T-helper 1 cell treated with Interleukin-12 subunit alpha and Interleukin-12 subunit beta and Interleukin-4 antibody, amounts not matched to agents 30 ng/mL and 1 ng/mL, for 36 hours (primary cell): Measurements from ENCODE around the gene NOTCH4. TPM values are rescaled to one million over a fixed set of nuclear protein-coding genes. Genes with fewer than 3 reads are reported as not detected.
"Not testable (repeated sequence)": the region's sequence is repeated elsewhere in the genome, so short reads cannot be mapped to it uniquely, and the experiment has no call there.

Source experiments
- intact Hi-C: fragments of 100-400 bp; cut with micrococcal nuclease; formaldehyde crosslinking; loops from one replicate; pipeline ENCODE4 v1.15.1; 2024
- total RNA-seq: library from RNA; stranded (reverse); gene quantifications from 2 replicates; pipeline ENCODE4 v1.2.3, GENCODE V29; 2022

NOTCH4 gene
- total RNA-seq, 1 donor from 2014 or later, result 0.25 TPM

- intact Hi-C loops, result loop anchor here (1.0 to 10.0 kb wide), 24 partner anchors 17 to 1550 kb away; partner anchors contain the start of genes ATP6V1G2, B3GALT4, BAG6 and BRD2
Observed at GRCh38 chr6:32194825-32195651, 28.8 kb downstream of the NOTCH4 start.

GRCh38 chr6:32194388-32194787 is 29.5 kb downstream of the NOTCH4 start:
- intact Hi-C loops, result loop anchor here (2.0 to 10.0 kb wide), 9 partner anchors 237 to 1550 kb away; partner anchors contain the start of genes B3GALT4, C6orf136, CLIC1 and EHMT2

DNA sequence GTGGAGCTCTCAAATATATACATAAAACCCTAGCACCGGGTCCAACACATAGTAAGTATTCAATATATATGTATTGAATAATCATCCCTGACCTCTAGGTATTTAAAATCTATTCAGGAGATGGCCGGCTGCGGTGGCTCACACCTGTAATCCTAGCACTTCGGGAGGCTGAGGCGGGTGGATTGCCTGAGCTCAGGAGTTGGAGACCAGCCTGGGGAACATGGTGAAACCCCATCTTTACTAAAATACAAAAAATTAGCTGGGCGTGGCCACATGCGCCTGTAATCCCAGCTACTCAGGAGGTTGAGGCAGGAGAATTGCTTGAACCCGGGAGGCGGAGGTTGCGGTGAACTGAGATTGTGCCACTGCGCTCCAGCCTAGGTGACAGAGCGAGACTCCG is 30.8 kb downstream of the NOTCH4 start:
- intact Hi-C loops, result loop anchor here (5.0 to 10.0 kb wide), 6 partner anchors 236 to 1548 kb away; partner anchors contain the start of genes B3GALT4, C6orf136, CLIC1 and EHMT2

GRCh38 chr6:32192608-32193039 is 31.2 kb downstream of the NOTCH4 start, which contains the start of gene GPSM3:
Gene GPSM3 (minus strand): TSS chr6:32192643. CDS start chr6:32192513, 130 bp downstream.
- intact Hi-C loops, result loop anchor here (1.0 to 10.0 kb wide), 7 partner anchors 73 to 1548 kb away; partner anchors contain the start of genes B3GALT4, C6orf136, CLIC1 and EHMT2

DNA sequence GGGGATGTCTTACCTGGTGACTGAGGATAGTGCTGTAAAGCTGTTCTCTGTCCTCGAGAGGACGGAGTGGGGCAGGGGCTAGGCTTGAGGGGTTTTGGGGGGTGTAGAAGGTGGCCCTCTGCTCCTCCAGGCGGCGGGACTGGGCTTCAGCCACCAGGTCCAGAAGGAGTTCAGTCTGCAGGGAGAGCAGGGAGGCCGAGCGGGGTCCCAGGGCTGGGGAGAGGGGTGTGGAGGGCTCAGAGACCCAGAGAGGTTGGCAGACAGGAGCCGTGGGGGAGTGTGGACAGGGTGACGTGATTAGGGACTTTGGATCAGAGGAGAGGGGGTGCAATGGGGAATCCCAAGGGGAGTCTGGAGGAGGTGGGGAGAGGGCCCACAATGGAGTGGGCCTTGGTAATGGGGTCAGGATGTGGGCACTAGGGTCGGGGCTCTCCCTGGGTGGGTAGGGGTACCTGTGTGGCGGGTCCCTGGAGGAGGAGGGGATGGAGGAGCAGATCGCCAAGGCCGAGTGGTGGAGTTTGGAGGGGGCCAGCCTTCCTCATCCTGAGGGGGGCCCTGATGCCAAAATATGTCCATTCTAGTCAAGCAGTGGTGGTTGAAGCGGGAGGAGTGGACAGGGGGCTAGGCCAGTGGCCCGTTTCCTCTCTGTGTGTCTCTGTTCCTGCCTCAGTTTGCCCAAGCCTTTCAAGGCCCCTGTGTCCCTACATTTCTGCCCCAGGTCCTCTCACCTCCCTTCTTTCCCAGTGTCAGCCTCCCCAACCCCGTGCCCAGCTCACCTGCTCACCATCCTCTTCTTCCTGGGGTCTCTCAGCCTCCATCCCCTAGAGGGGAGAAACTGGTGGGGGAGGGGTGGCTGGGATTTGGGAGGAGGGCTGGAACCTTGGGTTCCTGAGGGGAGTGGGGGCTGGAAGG is 31.9 kb downstream of the NOTCH4 start:
- intact Hi-C loops, result loop anchor here (1.0 to 10.0 kb wide), 7 partner anchors 73 to 1547 kb away; partner anchors contain the start of genes B3GALT4, C6orf136, CLIC1 and EHMT2

DNA sequence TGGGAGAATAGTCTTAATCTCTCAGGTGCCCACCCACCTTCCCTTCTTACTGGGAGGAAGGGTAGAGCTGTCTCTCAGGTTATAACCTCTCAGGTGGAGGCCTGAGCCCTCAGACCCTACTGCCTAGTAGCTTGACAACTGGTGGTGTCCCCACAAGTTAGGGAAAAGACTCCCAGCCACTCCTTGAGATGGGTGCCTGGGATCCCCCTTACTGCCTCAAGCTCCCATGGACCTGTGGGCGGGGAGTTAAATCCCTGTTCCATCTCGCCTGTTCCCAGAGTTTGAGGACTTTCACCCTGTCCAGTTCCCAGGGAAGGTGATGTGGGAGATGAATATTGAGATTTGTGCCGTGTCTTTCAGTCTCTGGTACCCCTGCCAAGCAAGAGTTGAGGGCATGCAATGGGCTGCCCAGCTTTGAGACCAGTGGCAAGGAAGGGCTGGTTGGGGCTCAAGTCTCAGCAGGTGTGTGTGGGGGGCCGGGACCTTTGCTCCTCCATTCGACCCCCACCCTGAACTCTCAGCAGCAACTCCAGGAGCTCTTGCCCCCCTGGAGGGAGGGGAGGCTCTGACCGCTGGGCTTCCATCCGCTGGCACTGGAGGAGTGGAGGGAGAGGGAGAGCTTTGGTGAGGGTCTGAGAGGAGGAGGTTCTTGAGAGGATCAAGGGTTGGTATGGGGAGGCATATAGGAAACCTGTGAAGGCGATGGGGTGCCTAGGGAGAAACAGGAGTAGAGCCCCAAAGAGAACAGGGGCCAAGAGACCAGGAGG is 32.8 kb downstream of the NOTCH4 start:
- intact Hi-C loops, result loop anchor here (1.0 to 10.0 kb wide), 8 partner anchors 13 to 1546 kb away; partner anchors contain the start of genes B3GALT4, C6orf136, CLIC1 and EHMT2

DNA sequence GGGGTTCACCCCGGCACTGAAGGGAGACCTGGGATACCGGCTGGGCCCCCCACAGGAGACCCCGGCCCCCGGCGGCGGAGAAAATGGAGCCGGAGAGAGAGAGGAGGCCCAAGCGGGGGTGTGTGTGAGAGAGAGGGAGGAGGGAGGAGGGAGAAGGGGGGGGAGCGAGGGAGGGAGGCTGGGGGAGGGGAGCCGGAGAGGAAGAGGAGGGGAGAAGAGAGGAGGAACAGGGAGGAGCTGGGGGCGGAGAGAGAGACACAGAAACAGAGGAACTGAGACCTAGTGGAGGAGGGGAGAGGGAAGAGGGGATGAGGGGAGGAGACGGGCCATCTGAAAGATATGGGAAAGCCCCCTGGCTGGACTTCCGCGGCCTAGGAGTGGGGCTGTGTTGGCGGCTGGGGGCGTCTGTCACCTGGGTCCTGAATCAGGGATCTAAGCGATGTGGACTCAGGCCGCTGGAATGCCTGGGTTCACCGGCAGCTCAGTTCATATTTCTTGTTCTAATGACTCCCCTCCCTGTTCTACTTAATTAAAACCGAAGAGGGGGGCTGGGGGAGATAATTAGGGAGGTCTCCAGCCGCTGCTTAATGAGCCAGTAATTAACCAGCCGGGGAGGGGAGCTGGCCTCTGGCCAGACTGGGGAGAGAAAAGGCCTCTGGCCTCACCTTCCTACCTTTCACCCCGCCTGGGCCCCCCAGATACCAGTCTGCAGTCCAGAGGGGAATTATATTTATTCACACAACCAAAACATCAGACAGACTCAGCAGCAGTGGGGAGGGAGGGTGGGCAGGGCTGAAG is 33.6 kb downstream of the NOTCH4 start, which contains the start of gene PBX2:
TSS of gene PBX2 (minus strand) at position 149 of the 798 bp plus-strand sequence. CDS start 287 bp downstream, outside the sequence.
- intact Hi-C loops, result loop anchor here (1.0 to 10.0 kb wide), 8 partner anchors 12 to 1545 kb away; partner anchors contain the start of genes B3GALT4, C6orf136, CLIC1 and EHMT2

- intact Hi-C loops, result loop anchor here (1.0 to 10.0 kb wide), 8 partner anchors 11 to 1545 kb away; partner anchors contain the start of genes B3GALT4, C6orf136, CLIC1 and EHMT2
Observed at GRCh38 chr6:32189742-32190053, 34.2 kb downstream of the NOTCH4 start.

DNA sequence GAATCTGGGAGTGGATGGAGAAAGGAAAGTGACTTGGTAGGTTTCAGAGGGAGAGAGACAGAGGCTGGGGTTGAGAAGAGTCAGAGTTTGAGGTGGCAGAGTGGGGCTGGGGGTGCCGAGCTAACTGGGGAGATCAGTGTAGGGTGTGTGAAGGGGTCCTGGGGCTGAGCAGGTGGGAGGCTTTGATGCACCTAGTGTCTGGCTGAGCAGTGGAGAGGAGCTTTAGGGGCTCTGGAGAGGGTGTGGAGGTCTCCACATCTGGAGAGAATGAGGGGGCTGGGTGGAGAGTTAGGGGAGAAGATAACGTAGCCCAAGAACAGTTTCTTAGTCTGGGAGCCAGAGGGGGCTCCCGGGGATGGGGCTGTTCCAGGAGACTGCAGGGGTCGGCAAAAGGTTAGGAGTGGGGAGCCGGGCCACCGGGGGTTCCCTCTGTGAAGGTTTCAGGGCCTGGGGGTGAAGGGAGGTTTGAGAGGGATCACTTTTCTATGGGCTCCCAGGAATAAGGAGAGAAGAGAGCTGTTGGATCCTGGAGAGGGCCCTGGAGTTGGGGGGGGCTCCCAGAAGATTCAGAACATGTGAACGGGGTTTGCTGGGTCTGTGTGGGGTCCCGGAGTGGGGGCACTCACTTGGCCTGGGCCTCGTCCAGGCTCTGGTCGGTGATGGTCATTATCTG is 34.7 kb downstream of the NOTCH4 start:
- intact Hi-C loops, result no loop called here

DNA sequence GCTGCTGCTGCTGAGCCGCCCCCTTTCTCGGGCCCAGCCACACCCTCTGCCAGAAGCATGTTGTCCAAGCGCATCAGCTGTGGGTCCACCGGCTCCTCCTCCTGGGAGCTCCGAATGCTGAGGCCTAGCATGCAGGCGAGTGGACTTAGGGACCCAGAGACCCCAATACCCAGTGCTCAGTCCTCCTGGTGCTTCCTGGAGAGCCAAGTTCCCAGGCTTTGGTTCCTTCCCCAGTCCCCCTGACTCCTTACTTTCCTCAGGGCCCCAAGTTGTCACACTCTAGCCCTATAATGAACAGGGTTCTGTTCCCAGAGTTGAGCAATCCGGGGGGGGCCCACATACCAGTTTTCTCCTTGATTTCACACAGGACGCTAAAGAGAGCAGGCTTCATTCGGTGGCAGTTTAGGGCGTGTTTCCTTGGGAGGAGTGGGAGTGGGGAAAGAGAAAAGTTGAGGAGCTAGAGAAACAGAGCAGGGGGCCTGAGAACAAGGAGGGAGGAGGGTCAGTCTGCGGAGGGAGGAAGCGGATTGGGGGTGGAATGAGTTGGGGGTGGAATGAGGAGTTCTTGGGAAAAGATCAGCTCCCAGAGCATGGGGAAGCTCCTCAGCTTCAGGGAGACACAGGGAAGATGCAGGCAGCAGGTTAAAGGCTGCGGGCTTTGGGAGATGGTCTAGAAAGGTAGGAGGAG is 35.3 kb downstream of the NOTCH4 start:
- intact Hi-C loops, result no loop called here

- intact Hi-C loops, result not testable (repeated sequence)
Observed at GRCh38 chr6:32187725-32188380, 36.0 kb downstream of the NOTCH4 start.

- intact Hi-C loops, result no loop called here
Observed at GRCh38 chr6:32187009-32187709, 36.7 kb downstream of the NOTCH4 start.

GRCh38 chr6:32186151-32186840 is 37.6 kb downstream of the NOTCH4 start:
- intact Hi-C loops, result not testable (repeated sequence)

- intact Hi-C loops, result not testable (repeated sequence)
Observed at GRCh38 chr6:32185681-32186131, 38.2 kb downstream of the NOTCH4 start.

GRCh38 chr6:32184084-32184640 is 39.7 kb downstream of the NOTCH4 start, which contains the start of gene AGER:
Gene AGER (minus strand): TSS chr6:32184253. CDS start chr6:32184222, 31 bp downstream.
- intact Hi-C loops, result no loop called here
